ENCODE data around the gene LRRC23.

DNA sequence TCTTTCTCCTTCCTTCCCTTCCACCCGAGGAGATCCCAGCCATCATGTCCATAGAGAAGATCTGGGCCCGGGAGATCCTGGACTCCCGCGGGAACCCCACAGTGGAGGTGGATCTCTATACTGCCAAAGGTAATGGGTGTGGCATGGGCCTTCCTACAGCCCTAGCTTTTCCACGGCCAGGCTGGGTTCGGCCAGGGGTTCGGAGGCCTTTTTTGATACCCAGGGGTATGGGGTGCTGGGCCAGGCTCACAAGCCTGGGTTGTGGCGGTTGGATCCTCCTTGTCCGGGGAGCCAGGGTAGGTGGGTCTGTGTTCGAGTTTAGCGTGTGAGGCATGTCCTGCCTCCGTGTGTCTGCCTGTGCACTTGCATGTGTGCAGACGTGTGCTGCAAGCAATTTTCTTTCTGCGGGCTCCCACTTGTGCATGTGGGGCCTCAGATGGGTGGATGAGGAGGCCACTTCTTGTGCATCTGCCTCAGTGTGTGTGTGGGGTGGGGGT is 11.2 kb downstream of the LRRC23 start:
- no peak for TF ChIP-seq EZH2 (IDR thresholded peaks at IDR 0.05; ENCODE audit: borderline replicate concordance, insufficient read depth, low read length, poor library complexity, severe bottlenecking)
- TF ChIP-seq, protein P1, sequence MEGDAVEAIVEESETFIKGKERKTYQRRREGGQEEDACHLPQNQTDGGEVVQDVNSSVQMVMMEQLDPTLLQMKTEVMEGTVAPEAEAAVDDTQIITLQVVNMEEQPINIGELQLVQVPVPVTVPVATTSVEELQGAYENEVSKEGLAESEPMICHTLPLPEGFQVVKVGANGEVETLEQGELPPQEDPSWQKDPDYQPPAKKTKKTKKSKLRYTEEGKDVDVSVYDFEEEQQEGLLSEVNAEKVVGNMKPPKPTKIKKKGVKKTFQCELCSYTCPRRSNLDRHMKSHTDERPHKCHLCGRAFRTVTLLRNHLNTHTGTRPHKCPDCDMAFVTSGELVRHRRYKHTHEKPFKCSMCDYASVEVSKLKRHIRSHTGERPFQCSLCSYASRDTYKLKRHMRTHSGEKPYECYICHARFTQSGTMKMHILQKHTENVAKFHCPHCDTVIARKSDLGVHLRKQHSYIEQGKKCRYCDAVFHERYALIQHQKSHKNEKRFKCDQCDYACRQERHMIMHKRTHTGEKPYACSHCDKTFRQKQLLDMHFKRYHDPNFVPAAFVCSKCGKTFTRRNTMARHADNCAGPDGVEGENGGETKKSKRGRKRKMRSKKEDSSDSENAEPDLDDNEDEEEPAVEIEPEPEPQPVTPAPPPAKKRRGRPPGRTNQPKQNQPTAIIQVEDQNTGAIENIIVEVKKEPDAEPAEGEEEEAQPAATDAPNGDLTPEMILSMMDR (IDR thresholded peaks at IDR 0.05; ENCODE audit: poor library complexity, severe bottlenecking) = no peak
- no peak for TF ChIP-seq TAF1 (IDR thresholded peaks at IDR 0.05; ENCODE audit: low read depth)

Data from neural cell (in vitro differentiated cells).